NB4 (cell line): Measurements from ENCODE around the gene OPCML.

ENCODE experiments used
- CTCF ChIP-seq: IDR thresholded peaks from one replicate; pipeline ENCODE4 v1.5.1; 2012; ENCODE audit warnings: low read depth, low read length
- MYC ChIP-seq: IDR thresholded peaks from 2 replicates; pipeline ENCODE4 v1.6.1; 2011; ENCODE audit warnings: low read depth, low read length
- POLR2A ChIP-seq: IDR thresholded peaks from 2 replicates; pipeline ENCODE4 v1.6.1; 2011; ENCODE audit warnings: mild to moderate bottlenecking; ENCODE audit not compliant: insufficient read length; ENCODE audit errors: extremely low read depth

- TF ChIP-seq MYC (no peak), CTCF (no peak), POLR2A (no peak)
Measured at GRCh38 chr11:133382131-133382812, 150.0 kb downstream of the OPCML start.
